PFSK-1 (cell line): Measurements from ENCODE around the gene CD40LG.

Experiments
- FOXP2 ChIP-seq: optimal IDR thresholded peaks from 2 replicates; pipeline ENCODE3; 2011; ENCODE audit warnings: borderline replicate concordance, control low read depth, inconsistent platforms; ENCODE audit not compliant: insufficient read depth; ENCODE audit errors: extremely low read length, extremely low read depth
- POLR2AphosphoS5 ChIP-seq: IDR thresholded peaks from 2 replicates; pipeline ENCODE4 v1.6.1; 2012; ENCODE audit warnings: low read depth, mild to moderate bottlenecking, control low read depth, low read length, moderate library complexity
- SIN3A ChIP-seq: IDR thresholded peaks from 2 replicates; pipeline ENCODE4 v1.6.1; 2012; ENCODE audit warnings: mild to moderate bottlenecking, low read length, moderate library complexity, borderline replicate concordance; ENCODE audit not compliant: insufficient read depth
- TAF1 ChIP-seq: IDR thresholded peaks from 2 replicates; pipeline ENCODE4 v1.6.1; 2012; ENCODE audit warnings: low read length, control low read depth, borderline replicate concordance; ENCODE audit not compliant: insufficient read depth
- TF ChIP-seq, protein P1 (sequence below), 2 experiments: IDR thresholded peaks; 2 replicates each; pipeline versions ENCODE4 v1.6.1 to v1.8.0; 2011 to 2012; ENCODE audit warnings: low read depth in 2 of 2, low read length in 2 of 2, control low read depth in 1 of 2, inconsistent platforms in 1 of 2, mild to moderate bottlenecking in 1 of 2, moderate library complexity in 1 of 2; ENCODE audit not compliant: insufficient read depth in 1 of 2

Gene CD40LG

DNA sequence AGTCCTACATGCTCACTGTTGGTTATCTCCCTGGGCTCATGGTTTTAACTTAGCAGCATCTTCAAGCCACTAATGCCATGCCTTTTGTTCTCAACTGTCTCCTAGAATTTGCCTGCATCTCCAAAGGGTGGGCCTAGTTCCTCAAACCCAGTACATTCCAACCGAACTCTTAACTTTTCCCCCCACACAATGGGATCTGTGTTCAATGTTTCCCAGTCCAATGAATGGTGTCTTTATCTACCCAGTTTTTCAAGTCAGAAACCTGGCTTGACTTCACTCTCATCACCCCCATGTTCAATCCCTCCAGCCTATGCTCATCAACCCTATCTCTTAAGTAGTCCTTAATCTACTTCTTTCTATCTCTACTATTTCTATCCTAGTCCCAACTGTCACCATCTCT, 12.9 kb downstream of the CD40LG start:
- no peak for TF ChIP-seq POLR2AphosphoS5
- no peak for TF ChIP-seq FOXP2
- no peak for TF ChIP-seq SIN3A
- TF ChIP-seq, protein P1, sequence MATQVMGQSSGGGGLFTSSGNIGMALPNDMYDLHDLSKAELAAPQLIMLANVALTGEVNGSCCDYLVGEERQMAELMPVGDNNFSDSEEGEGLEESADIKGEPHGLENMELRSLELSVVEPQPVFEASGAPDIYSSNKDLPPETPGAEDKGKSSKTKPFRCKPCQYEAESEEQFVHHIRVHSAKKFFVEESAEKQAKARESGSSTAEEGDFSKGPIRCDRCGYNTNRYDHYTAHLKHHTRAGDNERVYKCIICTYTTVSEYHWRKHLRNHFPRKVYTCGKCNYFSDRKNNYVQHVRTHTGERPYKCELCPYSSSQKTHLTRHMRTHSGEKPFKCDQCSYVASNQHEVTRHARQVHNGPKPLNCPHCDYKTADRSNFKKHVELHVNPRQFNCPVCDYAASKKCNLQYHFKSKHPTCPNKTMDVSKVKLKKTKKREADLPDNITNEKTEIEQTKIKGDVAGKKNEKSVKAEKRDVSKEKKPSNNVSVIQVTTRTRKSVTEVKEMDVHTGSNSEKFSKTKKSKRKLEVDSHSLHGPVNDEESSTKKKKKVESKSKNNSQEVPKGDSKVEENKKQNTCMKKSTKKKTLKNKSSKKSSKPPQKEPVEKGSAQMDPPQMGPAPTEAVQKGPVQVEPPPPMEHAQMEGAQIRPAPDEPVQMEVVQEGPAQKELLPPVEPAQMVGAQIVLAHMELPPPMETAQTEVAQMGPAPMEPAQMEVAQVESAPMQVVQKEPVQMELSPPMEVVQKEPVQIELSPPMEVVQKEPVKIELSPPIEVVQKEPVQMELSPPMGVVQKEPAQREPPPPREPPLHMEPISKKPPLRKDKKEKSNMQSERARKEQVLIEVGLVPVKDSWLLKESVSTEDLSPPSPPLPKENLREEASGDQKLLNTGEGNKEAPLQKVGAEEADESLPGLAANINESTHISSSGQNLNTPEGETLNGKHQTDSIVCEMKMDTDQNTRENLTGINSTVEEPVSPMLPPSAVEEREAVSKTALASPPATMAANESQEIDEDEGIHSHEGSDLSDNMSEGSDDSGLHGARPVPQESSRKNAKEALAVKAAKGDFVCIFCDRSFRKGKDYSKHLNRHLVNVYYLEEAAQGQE (IDR thresholded peaks at IDR 0.05; ENCODE audit: insufficient read depth in 1 of 2, low read depth in 2 of 2, low read length in 2 of 2): no peak
- no peak for TF ChIP-seq TAF1

GRCh38 chrX:136662104-136662503, 14.1 kb downstream of the CD40LG start:
- TF ChIP-seq, protein P1 (IDR thresholded peaks at IDR 0.05; ENCODE audit: insufficient read depth in 1 of 2, low read depth in 2 of 2, low read length in 2 of 2): no peak
- TF ChIP-seq SIN3A: no peak
- no peak for TF ChIP-seq POLR2AphosphoS5
- no peak for TF ChIP-seq TAF1
- TF ChIP-seq FOXP2: no peak

DNA sequence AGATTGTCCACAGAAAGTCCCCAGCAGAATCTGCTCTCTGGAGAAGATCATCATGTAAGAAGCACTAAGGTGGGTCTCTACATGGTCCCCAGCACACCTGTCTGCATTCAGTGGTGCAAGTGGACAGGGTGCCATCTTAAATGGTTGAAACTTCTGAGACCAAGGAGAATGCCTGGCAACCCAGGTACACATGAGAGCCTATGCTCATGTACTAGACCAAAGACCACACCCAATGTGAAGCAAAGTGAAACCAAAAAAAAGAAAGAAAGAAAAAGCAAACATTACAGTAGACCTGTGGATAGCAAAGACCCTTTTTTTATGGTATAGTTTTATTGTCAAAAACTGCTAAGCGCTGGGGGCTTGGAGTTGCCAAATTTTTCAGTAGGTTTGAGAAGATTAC, 15.0 kb downstream of the CD40LG start:
- TF ChIP-seq POLR2AphosphoS5 (no peak), SIN3A (no peak), TAF1 (no peak), FOXP2 (no peak)
- TF ChIP-seq, protein P1 (IDR thresholded peaks at IDR 0.05; ENCODE audit: insufficient read depth in 1 of 2, low read depth in 2 of 2, low read length in 2 of 2): no peak

GRCh38 chrX:136665258-136665900, 17.4 kb downstream of the CD40LG start:
- TF ChIP-seq, protein P1 (IDR thresholded peaks at IDR 0.05; ENCODE audit: insufficient read depth in 1 of 2, low read depth in 2 of 2, low read length in 2 of 2): no peak
- TF ChIP-seq POLR2AphosphoS5 (no peak), TAF1 (no peak), FOXP2 (no peak), SIN3A (no peak)
